ENCODE data around the gene ITGA11. TPM values are rescaled to one million over a fixed set of nuclear protein-coding genes. Genes with fewer than 3 reads are reported as not detected.

Gene ITGA11
- total RNA-seq, 1 donor from 2014 or later, result 0.51 TPM

DNA sequence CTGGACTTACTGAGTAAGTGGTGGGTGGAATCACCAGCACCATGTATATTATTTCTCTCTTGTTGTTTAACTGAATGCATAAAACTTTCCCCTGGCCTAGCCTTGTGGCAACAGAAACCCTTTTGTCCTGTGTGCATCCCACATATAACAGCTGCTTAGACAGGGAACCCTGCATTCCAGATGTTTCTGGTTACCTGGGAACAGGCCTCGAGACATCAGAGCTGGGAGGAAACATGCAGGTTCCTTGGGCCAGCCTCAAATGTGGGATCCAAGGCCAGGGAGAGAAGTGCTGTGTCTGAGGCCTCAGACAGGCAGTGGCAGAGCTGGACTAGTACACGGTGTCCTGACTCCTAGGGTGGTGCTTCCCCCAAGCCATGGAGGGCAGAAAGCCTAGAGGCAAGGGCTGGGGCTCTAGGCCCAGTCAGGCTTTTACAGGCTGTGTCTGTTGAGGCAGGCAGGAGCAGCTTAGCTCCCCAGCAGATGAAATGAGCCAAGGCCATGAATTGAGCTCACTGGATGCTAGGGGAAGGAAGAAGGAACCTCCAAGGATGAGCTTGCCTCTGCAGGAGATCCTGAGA is 57.7 kb downstream of the ITGA11 start:
- Mint-ChIP-seq H3K4me3 (no peak overlapping the region), H3K27ac (ENCODE audit: unreplicated experiment) (peak overlapping the region; percentile 43), H3K4me1 (peaks cover 33% of the 10 kb centered on the region), H3K9me3 (no peaks in the 10 kb centered on the region), H3K36me3 (ENCODE audit: low read depth) (no peaks in the 10 kb centered on the region), H3K27me3 (ENCODE audit: low read depth) (no peaks in the 10 kb centered on the region)
- no peak for DNase-seq (ENCODE audit: low read depth, low spot score)
- TF ChIP-seq, protein P1, sequence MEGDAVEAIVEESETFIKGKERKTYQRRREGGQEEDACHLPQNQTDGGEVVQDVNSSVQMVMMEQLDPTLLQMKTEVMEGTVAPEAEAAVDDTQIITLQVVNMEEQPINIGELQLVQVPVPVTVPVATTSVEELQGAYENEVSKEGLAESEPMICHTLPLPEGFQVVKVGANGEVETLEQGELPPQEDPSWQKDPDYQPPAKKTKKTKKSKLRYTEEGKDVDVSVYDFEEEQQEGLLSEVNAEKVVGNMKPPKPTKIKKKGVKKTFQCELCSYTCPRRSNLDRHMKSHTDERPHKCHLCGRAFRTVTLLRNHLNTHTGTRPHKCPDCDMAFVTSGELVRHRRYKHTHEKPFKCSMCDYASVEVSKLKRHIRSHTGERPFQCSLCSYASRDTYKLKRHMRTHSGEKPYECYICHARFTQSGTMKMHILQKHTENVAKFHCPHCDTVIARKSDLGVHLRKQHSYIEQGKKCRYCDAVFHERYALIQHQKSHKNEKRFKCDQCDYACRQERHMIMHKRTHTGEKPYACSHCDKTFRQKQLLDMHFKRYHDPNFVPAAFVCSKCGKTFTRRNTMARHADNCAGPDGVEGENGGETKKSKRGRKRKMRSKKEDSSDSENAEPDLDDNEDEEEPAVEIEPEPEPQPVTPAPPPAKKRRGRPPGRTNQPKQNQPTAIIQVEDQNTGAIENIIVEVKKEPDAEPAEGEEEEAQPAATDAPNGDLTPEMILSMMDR (conservative IDR thresholded peaks at IDR 0.05), result no peak

DNA sequence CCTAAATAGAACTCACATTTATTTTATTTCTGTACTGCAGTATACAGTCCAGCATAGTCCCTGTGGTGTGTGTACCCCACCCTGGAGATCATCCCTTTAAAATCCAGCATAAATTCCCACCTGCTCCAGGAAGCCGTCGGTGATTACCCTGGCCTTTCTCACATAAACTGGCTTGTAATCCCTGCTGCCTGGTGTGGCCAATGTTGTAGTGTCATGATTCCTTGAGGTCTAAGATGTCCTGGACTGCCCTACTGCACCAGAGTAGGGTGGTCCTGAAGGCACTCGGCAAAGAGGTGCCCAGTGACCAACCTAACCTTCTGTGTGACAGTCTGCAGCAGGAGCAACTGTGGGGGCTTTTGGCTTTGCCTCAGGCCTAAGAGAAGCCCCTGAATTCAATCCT is 58.9 kb downstream of the ITGA11 start:
- TF ChIP-seq, protein P1 (conservative IDR thresholded peaks at IDR 0.05), result no peak
- no peaks in the 10 kb centered on the region for H3K9me3 Mint-ChIP-seq
- H3K4me3 Mint-ChIP-seq, result no peak overlapping the region
- H3K27me3 Mint-ChIP-seq (ENCODE audit: low read depth), result no peaks in the 10 kb centered on the region
- DNase-seq (ENCODE audit: low read depth, low spot score), result no peak
- no peaks in the 10 kb centered on the region for H3K36me3 Mint-ChIP-seq (ENCODE audit: low read depth)
- H3K27ac Mint-ChIP-seq (ENCODE audit: unreplicated experiment), result no peak overlapping the region
- H3K4me1 Mint-ChIP-seq, result peaks cover 42% of the 10 kb centered on the region

DNA sequence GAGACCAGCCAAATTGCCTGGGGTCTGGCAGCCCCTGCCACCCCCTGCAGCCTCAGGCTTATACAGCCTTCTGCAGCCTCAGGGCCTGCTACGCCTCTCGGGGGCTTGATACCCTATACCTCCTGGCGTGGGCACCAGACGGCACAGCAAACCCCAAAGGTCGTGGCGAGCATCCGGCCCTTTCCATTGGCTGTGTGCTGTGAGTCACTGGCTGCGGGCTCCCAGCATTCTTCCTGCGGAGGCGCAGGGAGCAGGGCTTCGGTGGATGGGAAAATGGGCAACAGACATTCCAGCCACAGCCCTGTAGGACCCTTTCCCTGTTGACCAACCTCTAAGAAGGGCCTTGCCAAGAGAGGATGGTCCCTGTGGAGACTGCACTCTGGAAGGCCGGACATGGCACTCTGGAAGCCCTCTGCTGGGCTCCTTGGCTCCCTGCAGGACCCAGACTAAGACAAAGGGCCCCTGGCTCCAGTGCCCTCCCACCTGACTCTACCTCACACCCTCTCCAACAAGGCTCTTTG is 59.6 kb downstream of the ITGA11 start:
- Mint-ChIP-seq H3K4me1 (peaks cover 39% of the 10 kb centered on the region), H3K36me3 (ENCODE audit: low read depth) (no peaks in the 10 kb centered on the region)
- TF ChIP-seq, protein P1 (conservative IDR thresholded peaks at IDR 0.05), result peak; percentile 49

DNA sequence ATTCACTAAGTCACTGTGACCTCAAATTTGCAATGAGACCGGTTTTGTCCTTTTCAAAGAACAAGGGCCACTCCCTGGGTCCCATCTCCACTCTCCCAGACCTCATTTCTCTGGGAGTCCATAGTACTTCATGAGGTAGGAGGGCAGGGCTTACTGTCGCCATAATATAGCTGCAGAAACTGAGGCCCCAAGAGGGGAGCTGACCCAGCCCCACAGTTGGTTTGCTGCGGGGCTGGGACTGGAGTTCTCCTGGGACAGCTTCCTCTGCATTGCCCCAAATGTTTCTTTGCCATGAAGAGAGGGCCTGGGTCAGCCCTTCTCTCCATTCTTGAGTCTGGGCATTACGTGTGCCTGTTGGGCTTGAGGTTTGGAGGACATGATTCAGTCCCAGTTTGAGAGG is 60.1 kb downstream of the ITGA11 start:
- DNase-seq (ENCODE audit: low read depth, low spot score), result no peak
- Mint-ChIP-seq H3K27ac (ENCODE audit: unreplicated experiment) (no peak overlapping the region), H3K4me1 (peaks cover 39% of the 10 kb centered on the region), H3K9me3 (no peaks in the 10 kb centered on the region), H3K36me3 (ENCODE audit: low read depth) (no peaks in the 10 kb centered on the region), H3K27me3 (ENCODE audit: low read depth) (no peaks in the 10 kb centered on the region), H3K4me3 (no peak overlapping the region)
- TF ChIP-seq, protein P1 (conservative IDR thresholded peaks at IDR 0.05), result no peak

More for the DNA sequence above, 59.6 kb downstream of the ITGA11 start:
- no peaks in the 10 kb centered on the region for H3K27me3 Mint-ChIP-seq (ENCODE audit: low read depth)
- DNase-seq (ENCODE audit: low read depth, low spot score), result peak; percentile 20
- H3K4me3 Mint-ChIP-seq, result no peak overlapping the region
- no peak overlapping the region for H3K27ac Mint-ChIP-seq (ENCODE audit: unreplicated experiment)
- no peaks in the 10 kb centered on the region for H3K9me3 Mint-ChIP-seq

DNA sequence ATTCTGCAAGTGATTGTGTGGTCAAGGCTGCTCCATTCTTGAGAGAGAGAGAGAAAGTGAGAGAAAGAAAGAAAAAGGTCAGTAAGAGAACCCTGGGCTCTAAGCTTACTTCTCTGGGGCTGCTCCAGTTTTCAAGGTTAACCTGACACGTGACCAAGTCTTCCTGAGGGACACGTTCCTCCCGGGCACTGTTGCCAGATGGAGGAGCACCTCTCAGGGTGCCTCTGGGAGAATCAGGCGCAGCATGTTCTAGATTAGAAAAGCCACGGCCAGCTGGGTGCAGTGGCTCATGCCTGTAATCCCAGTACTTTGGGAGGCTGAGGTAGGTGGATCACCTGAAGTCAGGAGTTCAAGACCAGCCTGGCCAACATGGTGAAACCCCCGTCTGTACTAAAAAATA is 60.8 kb downstream of the ITGA11 start:
- no peak overlapping the region for H3K27ac Mint-ChIP-seq (ENCODE audit: unreplicated experiment)
- H3K36me3 Mint-ChIP-seq (ENCODE audit: low read depth), result no peaks in the 10 kb centered on the region
- no peaks in the 10 kb centered on the region for H3K9me3 Mint-ChIP-seq
- H3K4me3 Mint-ChIP-seq, result no peak overlapping the region
- H3K27me3 Mint-ChIP-seq (ENCODE audit: low read depth), result no peaks in the 10 kb centered on the region
- TF ChIP-seq, protein P1 (conservative IDR thresholded peaks at IDR 0.05), result no peak
- no peak for DNase-seq (ENCODE audit: low read depth, low spot score)
- H3K4me1 Mint-ChIP-seq, result peaks cover 43% of the 10 kb centered on the region
